Caco-2 (cell line): Measurements from ENCODE around the gene OR5B2. TPM values are rescaled to one million over a fixed set of nuclear protein-coding genes. Genes with fewer than 3 reads are reported as not detected.

ENCODE experiments used
- BruUV-seq: library from RNA; stranded (reverse); fragments of 400-500 nt; replicated peaks from 2 replicates; lab custom pipeline; 2021; lab: Mats Ljungman, UMichigan
- CTCF ChIA-PET: fragments of 300-600 bp; sonication (Branson Sonifier 250); formaldehyde crosslinking; loops from one replicate; lab custom pipeline; 2022; ENCODE audit warnings: antibody characterized with exemption; lab: Charles Lee
- POLR2A ChIA-PET: fragments of 300-600 bp; sonication (Branson Sonifier 250); formaldehyde crosslinking; loops from one replicate; lab custom pipeline; 2022; ENCODE audit warnings: antibody characterized with exemption; lab: Charles Lee
- DNase-seq, 2 experiments: peaks; one replicate each; pipeline versions ENCODE4 v3.0.0 to v3.0.0-alpha.2; 2020 to 2022
- H3K27me3 ChIP-seq: replicated peaks from 2 replicates; pipeline ENCODE4 v1.6.0; 2011; ENCODE audit warnings: low read length; ENCODE audit not compliant: control insufficient read depth, insufficient read depth
- H3K36me3 ChIP-seq: 2 replicates; pipeline ENCODE4 v1.5.1; 2011; ENCODE audit warnings: low read length; ENCODE audit not compliant: control insufficient read depth, insufficient read depth
- H3K4me1 ChIP-seq: fragments of 250-450 bp; sonication (Bioruptor Pico); 2 replicates; pipeline ENCODE4 v1.5.1; 2020; ENCODE audit warnings: mild to moderate bottlenecking
- H3K4me3 ChIP-seq: 2 replicates; pipeline ENCODE4 v1.5.1; 2011; ENCODE audit warnings: low read depth, mild to moderate bottlenecking, control low read depth, low read length
- H3K9me3 ChIP-seq: fragments of 250-450 bp; sonication (Bioruptor Pico); 2 replicates; pipeline ENCODE4 v1.5.1; 2020; ENCODE audit warnings: mild to moderate bottlenecking, moderate library complexity
- H3K27ac Mint-ChIP-seq: one replicate; pipeline ENCODE4 v1.8.0; 2022; ENCODE audit warnings: mixed read lengths; ENCODE audit not compliant: unreplicated experiment
- H3K27me3 Mint-ChIP-seq: one replicate; pipeline ENCODE4 v1.8.0; 2022; ENCODE audit warnings: mixed read lengths; ENCODE audit not compliant: insufficient read depth, unreplicated experiment
- H3K36me3 Mint-ChIP-seq: one replicate; pipeline ENCODE4 v1.8.0; 2022; ENCODE audit warnings: mild to moderate bottlenecking, mixed read lengths; ENCODE audit not compliant: insufficient read depth, unreplicated experiment
- H3K4me1 Mint-ChIP-seq: one replicate; pipeline ENCODE4 v1.8.0; 2022; ENCODE audit warnings: low read depth, mixed read lengths; ENCODE audit not compliant: unreplicated experiment
- H3K4me3 Mint-ChIP-seq: one replicate; pipeline ENCODE4 v1.8.0; 2022; ENCODE audit warnings: mild to moderate bottlenecking, moderate library complexity, mixed read lengths; ENCODE audit not compliant: unreplicated experiment
- H3K9me3 Mint-ChIP-seq: one replicate; pipeline ENCODE4 v1.8.0; 2022; ENCODE audit warnings: mixed read lengths; ENCODE audit not compliant: unreplicated experiment
- CTCF ChIP-seq, 2 experiments: fragments of 200-600 bp in 1 of 2; IDR thresholded peaks; 1 replicate in 1 of 2; 2 replicates in 1 of 2; pipeline versions ENCODE4 v1.5.1 to v1.8.0; 2011 to 2022; ENCODE audit warnings: antibody characterized with exemption in 1 of 2, control low read depth in 1 of 2, inconsistent platforms in 1 of 2, low read depth in 1 of 2, low read length in 1 of 2, mild to moderate bottlenecking in 1 of 2, moderate library complexity in 1 of 2; ENCODE audit not compliant: insufficient read depth in 1 of 2, severe bottlenecking in 1 of 2, unreplicated experiment in 1 of 2
- intact Hi-C: fragments of 100-400 bp; cut with micrococcal nuclease; formaldehyde crosslinking; loops from one replicate; pipeline ENCODE4 v1.10.0; 2022; ENCODE audit not compliant: unreplicated experiment
- total RNA-seq: library from RNA; stranded (reverse); gene quantifications from 2 replicates; pipeline ENCODE4 v1.2.3, GENCODE V29; 2022

OR5B2 gene
- total RNA-seq, 1 experiment from 2014 or later = not detected

GRCh38 chr11:58390551-58391063 lies 37.3 kb downstream of the OR5B2 start:
- peaks cover 6% of the 10 kb centered on the region for H3K4me1 Mint-ChIP-seq
- ChIA-PET CTCF (no interaction called here), POLR2A (no interaction called here)
- Histone ChIP-seq H3K36me3 (no peaks in the 10 kb centered on the region), H3K4me3 (no peak overlapping the region), H3K27me3 (no peaks in the 10 kb centered on the region), H3K4me1 (peaks cover 6% of the 10 kb centered on the region; the same call in 1 of the 2 replicates), H3K9me3 (peaks cover 8% of the 10 kb centered on the region)
- intact Hi-C loops = no loop called here
- peaks cover 15% of the 10 kb centered on the region for H3K9me3 Mint-ChIP-seq
- DNase-seq = no peak
- BruUV-seq = no TSS peak
- H3K27me3 Mint-ChIP-seq = no peaks in the 10 kb centered on the region
- H3K36me3 Mint-ChIP-seq = no peaks in the 10 kb centered on the region
- H3K27ac Mint-ChIP-seq = no peak overlapping the region
- no peak for TF ChIP-seq CTCF (IDR thresholded peaks at IDR 0.05; ENCODE audit: insufficient read depth in 1 of 2, low read depth in 1 of 2, low read length in 1 of 2, severe bottlenecking in 1 of 2, unreplicated experiment in 1 of 2)
- no peak overlapping the region for H3K4me3 Mint-ChIP-seq

Other genes starting within 250 kb of the OR5B2 start
- not detected in 2 replicates for gene OR9Q2, start 239.1 kb downstream of the OR5B2 start, total RNA-seq
- not detected in 2 replicates for gene OR1S2, start 224.0 kb downstream of the OR5B2 start, total RNA-seq
- not detected in 2 replicates for gene OR1S1, start 215.4 kb downstream of the OR5B2 start, total RNA-seq
- gene OR10Q1, start 199.2 kb downstream of the OR5B2 start, total RNA-seq = not detected in 2 replicates
- gene OR10W1, start 159.9 kb downstream of the OR5B2 start, total RNA-seq = not detected in 2 replicates
- not detected in 2 replicates for gene OR5B17, start 69.1 kb downstream of the OR5B2 start, total RNA-seq
- gene OR5B3, start 21.2 kb downstream of the OR5B2 start, total RNA-seq = not detected in 2 replicates
- gene OR5B12, start 14.1 kb upstream of the OR5B2 start, total RNA-seq = not detected in 2 replicates
- not detected in 2 replicates for gene OR5B21, start 80.0 kb upstream of the OR5B2 start, total RNA-seq
- 1.8 and 2.1 TPM in 2 replicates for gene LPXN, start 147.7 kb upstream of the OR5B2 start, total RNA-seq
- 37.5 and 40.6 TPM in 2 replicates for gene ZFP91, start 150.9 kb upstream of the OR5B2 start, total RNA-seq
- gene CNTF, start 194.5 kb upstream of the OR5B2 start, total RNA-seq = 3.3 and 3.6 TPM in 2 replicates